ENCODE results near the gene OSBPL9. TPM values are rescaled to one million over a fixed set of nuclear protein-coding genes. Genes with fewer than 3 reads are reported as not detected.
A peak's percentile ranks its signal among the peaks of the same experiment; 100 is the strongest.

The OSBPL9 gene
- total and polyA plus RNA-seq, 2 experiments from 2014 or later: 71.0 to 288 TPM

DNA sequence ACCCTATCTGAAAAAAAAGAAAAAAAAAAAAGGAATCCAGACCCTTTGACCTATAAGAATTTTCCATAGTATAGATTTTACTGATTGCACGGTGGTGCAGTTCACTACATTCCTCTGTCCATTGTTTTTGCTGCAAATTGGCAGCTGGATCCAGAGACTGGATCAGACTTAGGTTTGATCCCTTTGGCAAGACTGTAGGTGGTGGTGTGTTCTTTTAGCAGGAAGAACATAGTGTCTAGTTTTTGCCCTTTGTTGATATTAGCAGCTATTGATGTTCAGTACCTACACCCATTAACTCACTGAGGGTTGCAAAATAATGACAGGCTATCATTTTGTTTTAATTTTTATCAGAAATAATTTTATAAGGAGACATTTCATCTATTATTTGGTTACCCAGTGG lies 37.1 kb downstream of the OSBPL9 start:
- no peaks in the 10 kb centered on the region for H3K9me3 ChIP-seq (ENCODE audit: low read depth)
- no peaks in the 10 kb centered on the region for H4K20me1 ChIP-seq (ENCODE audit: insufficient read depth, poor library complexity, severe bottlenecking)
- H3K9me2 ChIP-seq (replicated peaks; ENCODE audit: insufficient read depth): no peaks in the 10 kb centered on the region
- peaks cover 4% of the 10 kb centered on the region for H3K4me1 ChIP-seq (ENCODE audit: insufficient read depth)
- no peak overlapping the region for H3K4me3 ChIP-seq
- no peaks in the 10 kb centered on the region for H3K36me3 ChIP-seq (replicated peaks; ENCODE audit: insufficient read depth, low read depth)
- no peak overlapping the region for H2AFZ ChIP-seq
- no peak overlapping the region for H3K4me2 ChIP-seq
- no peak for DNase-seq (ENCODE audit: low spot score)
- peaks cover 49% of the 10 kb centered on the region for H3K79me2 ChIP-seq
- TF ChIP-seq EZH2phosphoT487 (IDR thresholded peaks at IDR 0.05; ENCODE audit: low read depth, severe bottlenecking, unreplicated experiment) (no peak), EZH2 (IDR thresholded peaks at IDR 0.05; ENCODE audit: borderline replicate concordance) (no peak)
- TF ChIP-seq, protein P1, sequence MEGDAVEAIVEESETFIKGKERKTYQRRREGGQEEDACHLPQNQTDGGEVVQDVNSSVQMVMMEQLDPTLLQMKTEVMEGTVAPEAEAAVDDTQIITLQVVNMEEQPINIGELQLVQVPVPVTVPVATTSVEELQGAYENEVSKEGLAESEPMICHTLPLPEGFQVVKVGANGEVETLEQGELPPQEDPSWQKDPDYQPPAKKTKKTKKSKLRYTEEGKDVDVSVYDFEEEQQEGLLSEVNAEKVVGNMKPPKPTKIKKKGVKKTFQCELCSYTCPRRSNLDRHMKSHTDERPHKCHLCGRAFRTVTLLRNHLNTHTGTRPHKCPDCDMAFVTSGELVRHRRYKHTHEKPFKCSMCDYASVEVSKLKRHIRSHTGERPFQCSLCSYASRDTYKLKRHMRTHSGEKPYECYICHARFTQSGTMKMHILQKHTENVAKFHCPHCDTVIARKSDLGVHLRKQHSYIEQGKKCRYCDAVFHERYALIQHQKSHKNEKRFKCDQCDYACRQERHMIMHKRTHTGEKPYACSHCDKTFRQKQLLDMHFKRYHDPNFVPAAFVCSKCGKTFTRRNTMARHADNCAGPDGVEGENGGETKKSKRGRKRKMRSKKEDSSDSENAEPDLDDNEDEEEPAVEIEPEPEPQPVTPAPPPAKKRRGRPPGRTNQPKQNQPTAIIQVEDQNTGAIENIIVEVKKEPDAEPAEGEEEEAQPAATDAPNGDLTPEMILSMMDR (IDR thresholded peaks at IDR 0.05; ENCODE audit: poor library complexity): no peak
- 50% methylated on average over 1 of the region's 1 CpG for WGBS (ENCODE audit: low lambda C conversion rate, missing lambda C conversion rate)
- no peak overlapping the region for H3K27ac ChIP-seq
- H3K27me3 ChIP-seq: no peaks in the 10 kb centered on the region

DNA sequence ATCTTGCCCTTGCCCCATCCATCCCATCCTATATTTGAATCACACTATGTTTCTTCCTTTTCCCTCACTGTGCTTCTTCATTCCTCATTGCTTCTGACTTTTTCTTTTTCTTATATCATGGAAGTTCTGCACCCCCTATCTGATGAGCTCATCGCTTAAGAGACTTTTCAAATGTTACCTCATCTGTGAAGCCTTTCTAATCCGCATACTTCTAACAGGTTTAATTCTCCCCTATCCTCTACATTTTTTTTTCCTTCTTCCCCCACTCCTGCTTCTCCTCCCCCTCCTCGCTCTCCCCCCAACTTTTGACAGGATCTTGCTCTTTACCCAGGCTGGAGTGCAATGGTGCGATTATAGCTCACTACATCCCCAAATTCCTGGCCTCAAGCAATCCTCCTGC lies 39.5 kb downstream of the OSBPL9 start:
- Histone ChIP-seq H3K79me2 (peaks cover 47% of the 10 kb centered on the region), H3K4me2 (no peak overlapping the region), H3K4me3 (no peak overlapping the region), H3K27me3 (no peaks in the 10 kb centered on the region), H3K9me3 (ENCODE audit: low read depth) (no peaks in the 10 kb centered on the region), H3K36me3 (replicated peaks; ENCODE audit: insufficient read depth, low read depth) (no peaks in the 10 kb centered on the region), H3K4me1 (ENCODE audit: insufficient read depth) (peaks cover under 1% of the 10 kb centered on the region), H3K9me2 (replicated peaks; ENCODE audit: insufficient read depth) (no peaks in the 10 kb centered on the region), H3K27ac (no peak overlapping the region), H4K20me1 (ENCODE audit: insufficient read depth, poor library complexity, severe bottlenecking) (no peaks in the 10 kb centered on the region), H2AFZ (no peak overlapping the region)
- no peak for DNase-seq (ENCODE audit: low spot score)
- TF ChIP-seq, protein P1 (IDR thresholded peaks at IDR 0.05; ENCODE audit: poor library complexity): no peak
- no peak for TF ChIP-seq EZH2 (IDR thresholded peaks at IDR 0.05; ENCODE audit: borderline replicate concordance)
- no peak for TF ChIP-seq EZH2phosphoT487 (IDR thresholded peaks at IDR 0.05; ENCODE audit: low read depth, severe bottlenecking, unreplicated experiment)
- 92% methylated on average over 4 of the region's 4 CpGs for WGBS (ENCODE audit: low lambda C conversion rate, missing lambda C conversion rate)

DNA sequence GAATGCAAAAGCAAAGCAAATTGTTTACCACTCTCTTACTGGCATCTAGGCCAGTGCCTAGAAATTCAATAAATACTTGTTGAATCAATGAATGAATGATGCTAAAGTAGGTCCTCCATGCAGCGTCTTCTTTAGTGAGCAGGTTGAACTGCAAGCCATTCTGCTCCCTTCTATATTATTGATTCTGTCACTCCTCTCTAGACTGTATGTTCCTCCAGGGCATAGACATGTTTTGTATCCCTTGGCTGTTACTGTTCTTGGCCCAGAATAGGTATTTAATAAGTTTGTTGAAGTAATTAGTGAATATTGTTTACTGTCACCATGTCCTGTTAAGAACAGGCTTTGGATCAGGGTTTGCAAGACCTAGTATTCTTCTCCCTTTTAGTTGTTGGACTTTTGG lies 43.7 kb downstream of the OSBPL9 start:
- Histone ChIP-seq H3K79me2 (peaks cover 39% of the 10 kb centered on the region), H2AFZ (no peak overlapping the region), H3K27me3 (no peaks in the 10 kb centered on the region), H3K4me3 (no peak overlapping the region), H3K9me3 (ENCODE audit: low read depth) (no peaks in the 10 kb centered on the region), H4K20me1 (ENCODE audit: insufficient read depth, poor library complexity, severe bottlenecking) (no peaks in the 10 kb centered on the region), H3K4me2 (peak overlapping the region; percentile 22), H3K4me1 (ENCODE audit: insufficient read depth) (peaks cover 6% of the 10 kb centered on the region), H3K9me2 (replicated peaks; ENCODE audit: insufficient read depth) (no peaks in the 10 kb centered on the region), H3K36me3 (replicated peaks; ENCODE audit: insufficient read depth, low read depth) (no peaks in the 10 kb centered on the region), H3K27ac (peak overlapping the region; percentile 59)
- 77% methylated on average over 1 of the region's 1 CpG for WGBS (ENCODE audit: low lambda C conversion rate, missing lambda C conversion rate)
- TF ChIP-seq EZH2phosphoT487 (IDR thresholded peaks at IDR 0.05; ENCODE audit: low read depth, severe bottlenecking, unreplicated experiment): no peak
- TF ChIP-seq, protein P1 (IDR thresholded peaks at IDR 0.05; ENCODE audit: poor library complexity): no peak
- TF ChIP-seq EZH2 (IDR thresholded peaks at IDR 0.05; ENCODE audit: borderline replicate concordance): no peak
- no peak for DNase-seq (ENCODE audit: low spot score)

DNA sequence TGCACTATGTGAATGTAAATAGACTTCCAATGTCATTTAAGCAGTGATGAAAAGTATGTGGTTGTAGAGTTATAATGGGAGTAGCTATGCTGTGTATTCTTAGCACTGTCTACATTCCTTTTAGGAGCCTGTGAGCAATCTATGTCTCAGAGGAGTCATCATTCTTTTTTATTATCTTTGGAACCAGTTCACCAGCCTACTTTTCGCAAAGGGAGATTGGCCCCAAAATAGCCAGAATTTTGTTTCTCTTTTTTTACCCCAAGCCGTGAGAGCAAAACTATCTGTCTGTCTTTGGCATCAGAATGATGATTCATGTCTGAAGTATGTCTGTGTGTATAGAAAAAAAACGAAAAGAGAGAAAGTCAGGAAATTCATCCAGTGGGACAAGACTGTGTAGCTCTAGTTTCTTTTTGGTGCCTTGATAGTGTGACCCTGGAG lies 44.2 kb downstream of the OSBPL9 start:
- Histone ChIP-seq H3K4me1 (ENCODE audit: insufficient read depth) (peaks cover 6% of the 10 kb centered on the region), H2AFZ (no peak overlapping the region), H3K79me2 (peaks cover 39% of the 10 kb centered on the region), H3K4me3 (no peak overlapping the region), H3K36me3 (replicated peaks; ENCODE audit: insufficient read depth, low read depth) (no peaks in the 10 kb centered on the region), H3K9me2 (replicated peaks; ENCODE audit: insufficient read depth) (no peaks in the 10 kb centered on the region), H3K27me3 (no peaks in the 10 kb centered on the region), H4K20me1 (ENCODE audit: insufficient read depth, poor library complexity, severe bottlenecking) (no peaks in the 10 kb centered on the region), H3K27ac (peak overlapping the region; percentile 59), H3K4me2 (peak overlapping the region; percentile 22), H3K9me3 (ENCODE audit: low read depth) (no peaks in the 10 kb centered on the region)
- peak; percentile 41 for DNase-seq (ENCODE audit: low spot score)
- 17% methylated on average over 3 of the region's 3 CpGs for WGBS (ENCODE audit: low lambda C conversion rate, missing lambda C conversion rate)
- no peak for TF ChIP-seq EZH2phosphoT487 (IDR thresholded peaks at IDR 0.05; ENCODE audit: low read depth, severe bottlenecking, unreplicated experiment)
